GM10847 (cell line): ENCODE measurements around the gene GABARAPL2.

Source experiments
- POLR2A ChIP-seq: IDR thresholded peaks from 2 replicates; pipeline ENCODE4 v1.6.1; 2011; ENCODE audit not compliant: insufficient read length; ENCODE audit errors: extremely low read depth

Gene GABARAPL2, protein sequence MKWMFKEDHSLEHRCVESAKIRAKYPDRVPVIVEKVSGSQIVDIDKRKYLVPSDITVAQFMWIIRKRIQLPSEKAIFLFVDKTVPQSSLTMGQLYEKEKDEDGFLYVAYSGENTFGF

DNA sequence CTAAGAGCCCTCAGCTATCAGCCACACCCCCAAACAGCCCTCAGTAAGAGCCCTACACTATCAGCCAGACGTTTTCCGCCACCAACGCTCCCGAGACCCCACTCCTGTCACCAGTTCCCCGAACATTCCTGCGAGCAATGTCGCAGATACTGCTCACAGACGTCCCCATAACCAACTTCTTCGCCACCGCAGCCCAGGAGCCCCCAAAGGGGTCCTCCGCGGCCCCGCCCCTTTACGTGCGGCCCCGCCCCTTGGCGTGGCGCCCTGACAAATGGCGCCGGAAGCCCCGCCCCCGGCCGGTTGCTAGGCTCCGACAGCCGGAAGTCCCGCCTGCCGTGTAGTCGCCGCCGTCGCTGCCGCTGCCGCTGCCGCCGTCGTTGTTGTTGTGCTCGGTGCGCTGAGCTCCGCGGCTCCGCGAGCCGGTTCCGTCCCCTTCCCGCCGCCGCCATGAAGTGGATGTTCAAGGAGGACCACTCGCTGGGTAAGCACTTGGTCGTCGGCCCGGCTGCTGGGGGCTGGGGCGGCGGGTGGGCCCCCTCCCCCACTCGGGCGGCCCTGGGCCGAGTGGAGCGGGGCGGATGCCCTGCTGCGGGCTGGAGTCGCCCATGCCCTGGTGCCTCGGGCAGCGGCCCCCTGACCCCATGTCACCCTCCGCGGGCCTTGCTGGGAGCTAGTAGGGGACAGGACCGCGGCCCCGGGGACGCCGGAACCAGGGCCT lies at the start of gene GABARAPL2:
Gene GABARAPL2, plus strand, starts transcription at position 340 of the 718 bp plus-strand sequence. Its CDS starts 108 bp downstream, at position 448.
- TF ChIP-seq POLR2A, result no peak

DNA sequence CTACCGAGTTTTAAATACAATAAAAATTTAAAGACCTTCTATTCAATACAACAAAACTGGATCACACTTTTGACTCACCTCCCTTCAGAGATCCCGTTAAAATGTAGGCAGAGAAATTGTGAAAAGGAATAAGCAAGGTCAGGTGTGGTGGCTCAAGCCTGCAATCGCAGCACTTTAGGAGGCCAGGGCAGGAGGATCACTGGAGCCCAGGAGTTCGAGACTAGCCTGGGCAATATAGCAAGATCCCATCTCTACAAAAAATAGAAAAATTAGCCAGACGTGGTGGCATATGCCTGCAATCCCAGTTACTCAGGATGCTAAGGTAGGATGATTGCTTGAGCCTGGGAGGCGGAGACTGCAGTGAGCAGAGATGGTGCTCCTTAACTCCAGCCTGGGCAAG lies 47.0 kb upstream of the GABARAPL2 start:
- TF ChIP-seq POLR2A, result no peak

DNA sequence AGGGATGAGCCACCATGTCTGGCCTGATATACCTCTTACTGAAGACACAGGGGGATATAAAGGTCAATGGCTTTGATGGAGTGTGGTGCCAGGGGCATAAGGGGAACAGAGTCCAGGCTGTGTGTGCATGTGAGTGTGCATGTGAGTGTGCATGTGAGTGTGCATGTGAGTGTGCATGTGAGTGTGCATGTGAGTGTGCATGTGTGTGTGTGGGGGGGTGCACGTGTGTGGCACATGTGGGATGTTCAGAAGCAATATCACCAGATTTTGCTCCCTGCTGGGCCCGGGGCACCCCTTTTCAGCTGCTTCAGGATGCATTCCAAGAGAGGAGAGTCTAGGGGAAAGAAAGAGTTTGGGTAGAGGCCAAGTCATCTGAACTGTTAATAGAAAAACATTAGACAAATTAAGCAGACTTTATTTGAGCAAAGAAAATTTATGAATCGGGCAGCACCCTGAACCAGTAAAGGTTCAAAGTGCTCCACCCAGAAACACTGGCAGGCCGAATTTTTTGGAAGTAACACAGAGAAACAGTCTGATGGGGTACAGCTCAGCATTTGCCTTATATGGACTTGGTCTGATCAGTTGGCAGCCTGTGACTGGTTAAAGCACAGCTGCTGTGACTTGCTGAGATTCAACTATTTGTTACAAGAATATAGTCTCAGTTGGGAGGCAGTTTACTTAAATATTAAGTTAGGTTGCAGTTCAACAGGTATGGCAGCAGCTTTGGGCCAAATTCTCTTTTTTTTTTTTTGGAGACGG lies 40.0 kb upstream of the GABARAPL2 start:
- TF ChIP-seq POLR2A, result no peak

DNA sequence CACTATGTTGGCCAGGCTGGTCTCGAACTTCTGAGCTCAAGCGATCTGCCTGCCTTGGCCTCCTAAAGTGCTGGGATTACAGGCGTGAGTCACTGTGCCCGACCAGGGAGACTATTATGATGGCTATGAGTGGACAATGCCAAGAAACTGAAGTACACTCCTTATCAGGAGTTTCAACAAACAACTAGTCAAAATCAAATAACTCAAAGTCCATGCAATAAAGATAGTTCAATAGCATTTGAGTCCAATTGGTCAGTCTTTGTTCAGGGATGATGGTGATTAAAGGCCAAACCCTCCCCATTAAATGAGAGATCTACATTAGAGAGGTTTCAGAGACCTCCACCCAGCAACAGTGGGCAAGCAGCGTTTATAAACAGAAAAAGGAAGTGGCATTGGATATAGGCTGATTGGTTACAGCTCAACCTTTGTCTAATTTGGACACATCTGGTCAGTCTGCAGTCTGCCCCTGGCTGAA lies 38.3 kb upstream of the GABARAPL2 start:
- TF ChIP-seq POLR2A, result no peak

DNA sequence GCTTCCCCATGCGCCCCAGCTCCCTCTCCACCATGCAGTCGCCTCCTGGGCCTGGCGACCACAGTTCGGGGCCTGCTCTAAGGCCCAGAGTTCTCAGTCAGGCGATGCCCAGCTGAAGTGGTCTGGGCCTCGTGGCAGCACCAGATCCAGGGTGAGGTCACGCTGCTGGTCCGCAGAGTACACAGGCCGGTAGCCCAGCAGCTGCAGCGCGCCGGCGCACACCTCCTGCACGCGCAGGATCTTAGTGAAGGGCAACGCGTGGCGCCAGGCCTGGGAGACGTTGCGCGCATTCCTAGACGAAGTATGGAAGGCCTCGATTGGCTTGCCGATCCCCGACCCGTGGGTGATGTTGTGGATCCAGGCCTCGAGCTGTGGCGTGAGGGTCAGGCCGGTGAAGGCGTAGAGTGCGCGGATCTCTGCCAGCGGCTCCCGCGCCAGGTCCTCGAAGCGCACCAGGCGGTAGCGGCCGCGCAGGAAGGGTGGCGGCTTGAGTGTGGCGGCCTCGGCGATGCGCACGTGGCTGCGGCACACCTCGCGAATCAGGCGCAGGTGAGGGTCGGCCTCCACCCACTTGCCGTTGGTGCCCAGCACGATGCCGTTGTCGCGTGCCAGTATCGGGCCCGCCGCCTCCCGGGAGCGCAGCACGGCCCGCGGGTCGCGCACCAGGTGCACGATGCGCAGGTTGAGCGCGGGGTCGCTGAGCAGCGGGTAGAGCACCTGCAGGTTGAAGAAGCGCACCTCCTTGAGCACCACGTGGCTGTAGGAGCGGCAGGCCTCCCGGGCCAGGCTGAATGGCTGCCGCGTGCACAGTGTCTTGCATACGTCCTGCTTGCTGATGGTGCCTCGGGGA lies 36.9 kb upstream of the GABARAPL2 start:
- TF ChIP-seq POLR2A, result no peak

DNA sequence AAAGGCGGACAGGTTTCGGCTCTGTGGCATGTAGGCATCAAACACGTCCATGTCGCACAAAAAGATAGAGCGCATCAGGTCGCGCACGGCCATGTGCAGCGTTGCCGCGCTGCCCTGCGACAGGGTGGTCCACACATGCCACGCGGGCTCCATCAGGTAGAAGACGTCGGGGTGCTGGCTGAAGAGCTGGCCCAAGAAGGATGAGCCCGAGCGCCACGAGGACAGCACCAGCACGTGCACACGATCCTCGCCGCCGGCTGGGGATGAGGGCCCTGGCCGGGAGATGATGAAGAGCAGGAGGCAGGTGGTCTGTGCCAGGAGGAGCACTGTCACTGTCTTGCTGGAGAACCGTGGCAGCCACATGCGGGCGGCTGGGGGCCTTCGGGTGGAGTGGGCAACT lies 36.2 kb upstream of the GABARAPL2 start:
- TF ChIP-seq POLR2A, result no peak

DNA sequence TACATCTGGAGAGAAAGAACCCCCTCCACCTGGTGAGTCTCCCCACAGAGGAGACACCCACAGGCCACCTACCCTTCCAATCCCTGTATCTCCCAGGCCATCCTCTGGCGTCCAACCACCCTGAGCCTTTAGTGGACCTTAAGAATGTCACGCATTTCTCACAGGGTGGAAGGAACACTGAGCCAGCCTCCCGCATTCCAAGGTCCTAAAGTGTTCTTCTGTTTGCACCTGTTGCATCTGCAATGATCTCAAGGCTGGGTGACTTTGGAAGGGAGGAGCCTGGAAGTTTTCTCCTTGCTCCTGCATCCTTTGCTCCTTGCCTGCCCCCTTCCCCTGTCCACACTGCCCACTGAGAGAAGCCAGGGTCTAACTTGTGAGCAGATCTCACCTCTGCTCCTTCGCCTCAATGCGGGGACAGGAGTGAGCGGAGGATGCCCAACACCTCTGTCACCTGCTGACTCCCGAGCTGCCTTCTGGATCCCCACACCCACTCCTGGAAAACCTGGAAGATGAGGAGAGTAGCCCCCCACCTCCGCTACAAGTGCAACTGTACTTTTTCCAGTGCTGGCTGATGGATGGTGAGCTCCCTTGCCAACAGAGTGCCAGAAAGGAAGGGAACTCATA lies 33.9 kb upstream of the GABARAPL2 start:
- no peak for TF ChIP-seq POLR2A

DNA sequence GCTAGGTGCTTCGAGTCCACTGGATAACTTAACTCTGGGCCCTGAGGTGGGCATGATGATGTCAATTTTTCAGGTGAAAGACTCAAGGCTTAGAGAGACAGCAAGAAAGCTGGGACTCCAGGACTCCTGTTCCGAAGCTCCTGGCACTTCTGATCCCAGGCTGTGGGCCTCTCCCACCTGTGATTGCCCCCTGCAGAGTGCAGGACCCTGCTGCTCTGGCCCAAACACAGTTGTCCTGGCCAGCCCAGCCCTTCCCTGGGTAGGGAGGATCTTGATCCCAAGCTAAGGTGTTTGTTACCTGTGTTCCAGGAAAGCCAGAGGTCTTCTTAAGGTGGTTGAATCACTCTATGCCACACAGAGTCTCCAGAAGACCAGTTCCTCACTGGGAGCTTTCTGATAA lies 33.4 kb upstream of the GABARAPL2 start:
- TF ChIP-seq POLR2A, result no peak

DNA sequence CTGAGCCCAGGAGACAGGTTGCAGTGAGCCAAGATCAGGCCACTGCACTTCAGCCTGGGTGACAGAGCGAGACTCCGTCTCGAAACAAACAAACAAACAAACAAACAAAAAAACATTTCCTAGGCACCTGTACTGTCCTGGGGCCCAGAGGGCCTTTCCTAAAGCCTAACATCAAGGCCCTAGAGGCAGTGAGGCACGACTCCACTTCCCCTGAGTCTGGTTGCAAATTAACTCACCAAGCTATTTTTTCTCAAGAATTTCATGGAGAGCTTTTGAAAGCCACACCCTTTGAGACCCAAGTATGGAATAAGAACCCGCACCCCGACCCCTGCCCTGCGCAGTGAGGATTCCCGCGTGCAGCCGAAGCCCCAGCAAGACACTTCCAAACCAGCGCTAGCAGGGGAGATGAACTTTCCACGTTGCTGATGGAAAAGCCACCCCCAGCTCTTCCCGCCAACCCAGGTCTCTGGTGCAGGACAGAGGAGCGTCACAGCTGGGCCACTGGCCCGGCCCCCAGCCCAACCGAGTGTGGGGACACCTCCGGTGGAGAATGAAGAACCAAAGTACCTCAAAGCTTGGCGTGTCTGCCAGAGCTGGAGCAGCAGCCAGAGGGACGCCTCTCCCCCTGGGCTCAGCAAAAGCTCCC lies 31.5 kb upstream of the GABARAPL2 start:
- TF ChIP-seq POLR2A, result no peak

DNA sequence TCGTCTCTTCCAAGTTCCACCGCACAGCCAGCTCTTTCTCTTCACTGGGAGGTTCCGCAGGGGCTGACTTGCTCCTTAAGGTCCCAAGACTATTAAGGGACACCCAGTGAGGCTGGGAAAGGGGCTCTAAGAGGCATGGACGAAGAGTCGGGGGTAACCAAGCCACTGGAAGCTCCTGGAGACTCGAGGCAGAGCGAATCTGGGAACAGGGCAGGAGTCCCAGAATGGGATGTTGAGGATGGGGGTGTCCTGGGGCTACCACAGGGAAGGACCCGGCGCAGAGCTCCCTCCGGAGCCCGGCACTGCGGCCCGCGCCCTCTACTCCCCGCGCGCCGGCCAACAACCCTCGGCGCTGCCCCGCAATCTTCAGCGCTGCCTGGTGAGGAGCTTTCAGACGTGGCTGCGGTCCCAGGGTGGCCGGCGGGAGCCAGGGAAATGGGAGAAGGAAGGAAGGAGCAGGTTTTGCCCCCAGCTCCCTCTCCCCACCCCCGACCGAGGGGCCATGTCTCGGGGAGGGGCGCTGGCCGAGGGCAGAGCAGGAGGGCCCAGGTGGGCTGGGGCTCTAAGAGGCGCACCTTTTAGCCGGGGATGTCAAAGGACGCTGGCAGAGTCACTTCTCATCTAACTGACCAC lies 30.9 kb upstream of the GABARAPL2 start:
- TF ChIP-seq POLR2A, result no peak

DNA sequence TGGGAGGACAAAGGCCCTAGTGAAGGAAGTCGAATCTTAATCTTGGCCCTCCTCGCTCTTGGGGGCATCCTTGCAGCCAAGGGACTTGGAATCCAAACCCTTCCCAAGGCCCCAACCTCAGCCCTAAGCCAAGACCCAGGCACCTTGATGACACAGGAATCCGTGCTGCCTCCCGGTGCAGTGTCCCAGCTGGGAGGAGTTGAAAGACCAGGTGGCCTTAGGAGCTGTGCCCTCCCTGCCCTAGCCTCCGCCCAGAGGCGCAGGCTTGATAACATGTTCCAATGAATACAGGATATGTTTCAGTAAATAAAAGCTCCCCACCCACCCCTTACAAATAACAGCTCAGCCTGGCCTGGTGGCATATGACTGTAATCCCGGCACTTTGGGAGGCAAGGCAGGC lies 30.3 kb upstream of the GABARAPL2 start, which contains the start of gene CHST5:
Gene CHST5, minus strand, starts transcription at position 208 of the 400 bp plus-strand sequence. CDS start 5,724 bp downstream, outside the sequence.
- no peak for TF ChIP-seq POLR2A

DNA sequence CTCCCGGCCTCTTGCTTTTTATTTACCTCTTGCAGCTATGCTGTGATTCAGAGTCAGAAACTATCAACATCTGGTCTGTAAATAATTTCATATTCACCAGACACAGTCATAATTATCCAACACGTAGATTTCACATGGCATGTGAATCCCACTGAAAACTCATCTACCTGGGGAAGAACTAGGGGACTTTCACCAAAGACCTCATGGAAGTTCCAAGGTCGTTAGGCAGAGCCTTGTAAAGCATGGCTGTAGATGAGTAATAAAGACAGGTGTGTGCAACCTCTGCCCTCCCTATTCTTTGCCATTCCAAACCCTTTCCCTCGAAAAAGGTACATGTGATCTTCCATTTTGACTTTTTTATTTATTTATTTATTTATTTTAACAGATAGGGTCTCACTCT lies 28.4 kb upstream of the GABARAPL2 start:
- no peak for TF ChIP-seq POLR2A

DNA sequence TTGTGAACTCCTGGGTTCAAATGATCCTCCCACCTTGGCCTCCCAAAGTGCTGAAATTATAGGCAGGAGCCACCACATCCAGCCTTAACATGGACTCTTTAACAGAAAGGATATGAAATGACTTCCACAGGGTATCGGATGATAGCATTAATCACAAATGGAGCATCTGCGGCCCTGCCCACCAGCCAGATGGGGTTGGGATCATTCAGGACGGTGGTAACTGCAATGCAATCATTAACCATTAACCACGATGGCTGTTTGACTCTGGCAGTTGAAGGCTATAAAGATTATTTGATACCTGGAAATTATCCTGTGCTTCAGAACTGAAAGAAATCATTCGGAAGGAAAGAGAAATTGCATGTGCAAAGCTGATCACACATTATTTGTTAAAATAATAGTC lies 24.9 kb upstream of the GABARAPL2 start:
- TF ChIP-seq POLR2A, result no peak

DNA sequence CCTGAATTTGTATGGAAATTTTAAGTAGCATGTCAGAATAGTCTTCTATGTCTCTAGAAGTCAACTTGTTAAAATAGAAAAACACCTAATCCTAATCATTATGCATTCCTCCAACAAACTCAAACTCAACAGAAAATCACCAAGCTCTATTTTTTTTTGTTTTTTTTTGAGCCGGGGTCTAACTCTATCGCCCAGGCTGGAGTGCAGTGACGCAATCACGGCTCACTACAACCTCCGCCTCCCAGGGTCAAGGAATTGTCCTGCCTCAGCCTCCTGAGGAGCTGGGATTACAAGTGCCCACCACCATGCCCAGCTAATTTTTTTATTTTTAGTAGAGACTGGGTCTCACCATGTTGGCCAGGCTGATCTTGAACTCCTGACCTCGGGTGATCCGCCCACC lies 19.9 kb upstream of the GABARAPL2 start:
- TF ChIP-seq POLR2A, result no peak
